Measurements from ENCODE around the gene SPAG4. TPM values are rescaled to one million over a fixed set of nuclear protein-coding genes. Genes with fewer than 3 reads are reported as not detected.
A peak's percentile ranks its signal among the peaks of the same experiment; 100 is the strongest.

SPAG4 gene
- total and polyA plus RNA-seq, 2 experiments from 2014 or later, result 2.7 to 2.9 TPM

DNA sequence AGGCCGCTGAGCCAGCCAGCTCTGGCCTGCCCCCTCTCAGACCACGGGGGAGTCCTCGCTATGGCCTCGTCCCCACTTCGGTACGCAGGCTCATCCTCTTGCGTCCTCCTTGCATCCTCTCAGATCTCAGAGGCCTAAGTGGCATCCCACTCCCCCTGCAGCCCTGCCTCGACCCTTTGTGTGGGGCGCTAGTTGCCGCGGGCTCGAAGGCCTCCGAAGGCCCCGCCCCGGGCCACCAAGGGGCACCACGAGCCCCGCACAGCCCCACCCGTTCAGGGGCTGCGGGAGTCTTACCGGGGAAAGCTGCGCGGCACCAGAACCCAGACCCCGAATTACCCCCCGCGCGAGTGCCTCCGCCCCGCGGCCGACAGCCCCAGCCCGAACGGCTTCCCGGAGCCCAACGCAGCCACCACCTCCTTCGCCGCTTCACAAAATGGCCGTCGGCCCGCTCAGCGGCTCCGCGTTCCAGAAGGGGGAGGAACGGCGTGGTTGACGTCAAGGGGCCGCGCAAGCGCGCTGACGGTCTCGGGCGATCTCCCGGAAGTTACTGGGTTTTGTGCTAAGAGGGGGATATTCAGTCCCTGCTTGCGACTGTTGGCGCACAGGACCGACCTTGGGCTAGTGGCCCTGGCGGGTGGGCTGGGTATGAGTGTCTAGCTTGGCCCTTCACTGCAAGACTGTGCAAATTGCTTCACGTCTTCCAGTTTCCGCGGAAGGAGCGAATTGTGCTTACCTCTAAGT, 49.0 kb downstream of the SPAG4 start, which contains the start of the genes CPNE1 and RBM12 (continued):
- no peak for TF ChIP-seq ZNF462 (CRISPR knock-in tag; IDR thresholded peaks at IDR 0.05)

DNA sequence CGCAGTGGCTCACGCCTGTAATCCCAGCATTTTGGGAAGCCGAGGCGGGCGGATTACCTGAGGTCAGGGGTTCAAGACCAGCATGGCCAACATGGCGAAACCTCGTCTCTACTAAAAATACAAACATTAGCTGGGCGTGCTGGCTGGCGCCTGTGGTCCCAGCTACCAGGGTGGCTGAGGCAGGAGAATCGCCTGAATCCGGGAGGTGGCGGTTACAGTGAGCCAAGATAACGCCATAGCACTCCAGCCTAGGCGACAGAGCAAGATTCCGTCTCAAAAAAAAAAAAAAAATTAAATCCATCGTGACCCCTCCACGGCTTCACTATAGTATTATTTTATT, 50.3 kb downstream of the SPAG4 start:
- peaks cover 24% of the 10 kb centered on the region; the same call in 2 of the 3 replicates for H3K4me1 Mint-ChIP-seq
- no peak for ATAC-seq

More for the DNA sequence above, 50.3 kb downstream of the SPAG4 start:
- Histone ChIP-seq H3K4me2 (no peak overlapping the region), H2AFZ (no peak overlapping the region), H3K79me2 (replicated peaks; ENCODE audit: insufficient read depth) (peaks cover 38% of the 10 kb centered on the region), H3K9me2 (ENCODE audit: insufficient read depth) (no peaks in the 10 kb centered on the region), H3K36me3 (ENCODE audit: insufficient read depth) (peaks cover 5% of the 10 kb centered on the region; the same call in 1 of the 2 replicates), H3K27me3 (ENCODE audit: insufficient read depth) (no peaks in the 10 kb centered on the region), H3K4me1 (ENCODE audit: insufficient read depth) (peaks cover 25% of the 10 kb centered on the region), H3K27ac (ENCODE audit: low read depth) (no peak overlapping the region), H3F3A (replicated peaks; ENCODE audit: low read depth) (no peaks in the 10 kb centered on the region), H3K4me3 (no peak overlapping the region), H4K20me1 (replicated peaks; ENCODE audit: insufficient read depth) (peaks cover 27% of the 10 kb centered on the region)
- peaks cover 17% of the 10 kb centered on the region for H3K36me3 Mint-ChIP-seq (ENCODE audit: low read depth)
- TF ChIP-seq POLR2AphosphoS5 (IDR thresholded peaks at IDR 0.05; ENCODE audit: low read depth), result no peak
- no peak for TF ChIP-seq EZH2phosphoT487 (IDR thresholded peaks at IDR 0.05; ENCODE audit: unreplicated experiment)
- TF ChIP-seq CREB1 (CRISPR knock-in tag; IDR thresholded peaks at IDR 0.05; ENCODE audit: low read depth), result no peak
- no peak for TF ChIP-seq JUNB (IDR thresholded peaks at IDR 0.05; ENCODE audit: unreplicated experiment)
- no peak for TF ChIP-seq ETS1 (IDR thresholded peaks at IDR 0.05)
- TF ChIP-seq NANOG (IDR thresholded peaks at IDR 0.05; ENCODE audit: borderline replicate concordance), result no peak
- TF ChIP-seq CTCF (conservative IDR thresholded peaks at IDR 0.05; ENCODE audit: low read depth in 2 of 2), result no peak
- H3K9me3 Mint-ChIP-seq, result no peaks in the 10 kb centered on the region
- DNase-seq (ENCODE audit: low spot score), result no peak
- H3K27ac Mint-ChIP-seq, result peak overlapping the region; percentile 82; the same call in 1 of the 2 replicates
- peaks cover 9% of the 10 kb centered on the region for H3K27me3 Mint-ChIP-seq (ENCODE audit: insufficient read depth, low read depth, poor library complexity)
- no peak overlapping the region for H3K4me3 Mint-ChIP-seq
